ES-I3 (cell line): ENCODE data around the gene BLCAP.
"Not testable (repeated sequence)": the region's sequence is repeated elsewhere in the genome, so short reads cannot be mapped to it uniquely, and the experiment has no call there.

Experiments
- H3K36me3 ChIP-seq: 2 replicates; pipeline ENCODE4 v1.6.1; 2013; ENCODE audit warnings: mild to moderate bottlenecking, low read length, control low read depth, moderate library complexity; ENCODE audit not compliant: insufficient read depth
- H3K4me1 ChIP-seq: 2 replicates; pipeline ENCODE4 v1.6.1; 2013; ENCODE audit warnings: mild to moderate bottlenecking, control low read depth, low read length; ENCODE audit not compliant: insufficient read depth
- H3K9ac ChIP-seq: 2 replicates; pipeline ENCODE4 v1.6.1; 2013; ENCODE audit warnings: low read depth, mild to moderate bottlenecking, low read length, moderate library complexity
- H3K9me3 ChIP-seq: 2 replicates; pipeline ENCODE4 v1.6.1; 2013; ENCODE audit warnings: mild to moderate bottlenecking, low read length, moderate library complexity; ENCODE audit not compliant: control insufficient read depth, insufficient read depth

BLCAP gene

DNA sequence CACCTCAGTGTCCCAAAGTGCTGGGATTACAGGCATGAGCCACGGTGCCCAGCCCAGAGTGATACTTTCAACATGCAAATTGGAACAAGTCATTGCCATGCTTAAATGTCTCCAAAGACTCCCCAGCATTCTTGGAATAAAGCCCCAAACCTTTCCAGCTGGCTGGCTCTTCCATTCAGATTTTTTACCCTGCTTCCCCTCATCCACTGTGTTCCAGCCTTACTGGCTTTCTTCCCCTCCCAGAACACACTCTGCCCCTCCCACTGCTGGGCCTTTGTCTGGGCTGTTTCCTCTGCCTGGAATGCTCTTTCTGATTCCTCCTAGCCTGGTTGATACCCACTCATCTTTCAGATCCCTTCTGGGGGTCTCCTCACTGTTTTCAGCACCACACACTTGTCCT is 46.8 kb downstream of the BLCAP start:
- no peaks in the 10 kb centered on the region; the same call in 1 of the 2 replicates for H3K36me3 ChIP-seq
- no peaks in the 10 kb centered on the region for H3K4me1 ChIP-seq
- H3K9ac ChIP-seq: no peak overlapping the region
- H3K9me3 ChIP-seq: no peaks in the 10 kb centered on the region

- Histone ChIP-seq H3K36me3 (no peaks in the 10 kb centered on the region; the same call in 1 of the 2 replicates), H3K9ac (no peak overlapping the region), H3K4me1 (no peaks in the 10 kb centered on the region), H3K9me3 (no peaks in the 10 kb centered on the region)
Observed at GRCh38 chr20:37479925-37480691, 47.6 kb downstream of the BLCAP start.

- H3K9ac ChIP-seq: no peak overlapping the region
- no peaks in the 10 kb centered on the region; the same call in 1 of the 2 replicates for H3K36me3 ChIP-seq
- H3K9me3 ChIP-seq: no peaks in the 10 kb centered on the region
- H3K4me1 ChIP-seq: no peaks in the 10 kb centered on the region
Observed at GRCh38 chr20:37479266-37479665, 48.4 kb downstream of the BLCAP start.

- no peaks in the 10 kb centered on the region for H3K4me1 ChIP-seq
Observed at GRCh38 chr20:37477041-37477440, 50.6 kb downstream of the BLCAP start.

GRCh38 chr20:37475252-37475651 is 52.4 kb downstream of the BLCAP start:
- H3K4me1 ChIP-seq: no peaks in the 10 kb centered on the region
- no peak overlapping the region for H3K9ac ChIP-seq
- no peaks in the 10 kb centered on the region for H3K9me3 ChIP-seq
- no peaks in the 10 kb centered on the region for H3K36me3 ChIP-seq

More at GRCh38 chr20:37477041-37477440, 50.6 kb downstream of the BLCAP start:
- H3K9ac ChIP-seq: no peak overlapping the region
- no peaks in the 10 kb centered on the region; the same call in 1 of the 2 replicates for H3K36me3 ChIP-seq
- no peaks in the 10 kb centered on the region for H3K9me3 ChIP-seq

DNA sequence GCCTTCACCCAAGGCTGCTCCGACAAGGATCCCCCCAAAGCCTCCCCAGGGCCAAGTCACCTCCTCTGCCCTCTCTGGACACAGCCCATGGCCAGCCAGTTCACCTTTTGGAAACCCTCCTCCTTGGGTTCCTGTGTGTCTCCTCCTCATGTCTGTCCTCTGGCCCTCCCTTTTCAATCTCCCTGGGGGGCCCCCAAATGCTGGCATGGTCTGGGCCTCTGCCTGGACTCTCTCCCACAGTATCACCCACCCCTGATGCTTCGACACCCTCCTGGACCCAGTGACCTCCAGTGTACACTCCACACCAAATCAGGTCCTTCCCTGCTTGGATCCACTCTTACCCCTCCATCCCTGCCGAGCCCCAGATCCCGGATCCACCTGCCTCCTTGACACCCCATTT is 53.3 kb downstream of the BLCAP start:
- no peaks in the 10 kb centered on the region for H3K36me3 ChIP-seq
- H3K4me1 ChIP-seq: no peaks in the 10 kb centered on the region
- no peak overlapping the region for H3K9ac ChIP-seq
- H3K9me3 ChIP-seq: no peaks in the 10 kb centered on the region

DNA sequence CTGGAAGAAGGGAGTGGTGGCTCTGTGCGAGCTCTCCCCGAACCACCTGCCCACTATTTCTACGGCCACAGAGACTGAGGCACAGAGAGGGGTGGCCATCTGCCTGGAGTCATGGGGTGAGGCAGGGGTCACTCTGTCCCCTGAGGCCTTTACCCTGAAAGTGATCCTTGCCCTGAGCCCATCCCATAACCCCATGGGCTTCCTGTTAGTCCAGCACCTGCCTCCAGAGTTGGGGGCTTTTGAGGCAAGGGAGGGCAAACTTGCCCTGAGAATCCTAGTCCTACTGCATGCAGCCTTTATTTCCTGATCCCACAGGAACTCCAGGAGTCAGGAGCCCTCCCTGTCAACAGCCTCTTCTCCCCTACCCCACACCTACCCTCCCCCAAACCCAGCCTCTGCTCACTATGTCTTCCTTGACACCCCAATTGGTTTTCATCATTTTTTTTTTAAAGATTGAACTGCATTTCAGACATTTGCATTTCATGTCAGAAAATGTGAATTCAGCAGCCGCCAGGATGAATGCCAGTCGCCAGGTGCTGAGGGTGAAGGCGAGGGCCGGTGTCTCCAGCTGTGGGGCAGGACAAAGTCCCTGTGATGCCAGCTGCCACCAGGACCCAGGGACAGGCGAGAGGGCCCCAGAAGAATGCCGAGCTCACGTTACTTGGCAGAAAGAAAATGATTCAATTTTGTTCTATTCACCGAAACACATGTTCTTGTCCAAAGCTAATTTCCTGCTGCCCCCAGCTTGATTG is 54.3 kb downstream of the BLCAP start:
- Histone ChIP-seq H3K9me3 (no peaks in the 10 kb centered on the region), H3K4me1 (no peaks in the 10 kb centered on the region), H3K36me3 (no peaks in the 10 kb centered on the region), H3K9ac (no peak overlapping the region)

DNA sequence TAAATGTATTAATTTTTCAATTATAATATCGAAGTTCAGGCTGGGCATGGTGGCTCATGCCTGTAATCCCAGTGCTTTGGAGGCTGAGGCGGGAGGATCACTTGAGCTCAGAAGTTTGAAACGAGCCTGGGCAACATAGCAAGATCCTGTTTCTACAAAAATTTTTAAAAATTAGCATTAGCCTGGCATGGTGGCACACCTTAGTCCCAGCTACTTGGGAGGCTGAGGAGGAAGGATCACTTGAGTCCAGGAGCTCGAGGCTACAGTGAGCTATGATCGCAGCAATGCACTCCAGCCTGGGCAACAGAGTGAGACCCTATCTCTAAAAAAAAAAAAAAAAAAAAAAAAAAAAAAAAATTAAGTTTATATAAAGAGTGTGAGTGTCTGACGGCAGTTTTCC is 55.2 kb downstream of the BLCAP start:
- H3K9me3 ChIP-seq, H3K4me1 ChIP-seq, H3K9ac ChIP-seq, H3K36me3 ChIP-seq: not testable (repeated sequence)

DNA sequence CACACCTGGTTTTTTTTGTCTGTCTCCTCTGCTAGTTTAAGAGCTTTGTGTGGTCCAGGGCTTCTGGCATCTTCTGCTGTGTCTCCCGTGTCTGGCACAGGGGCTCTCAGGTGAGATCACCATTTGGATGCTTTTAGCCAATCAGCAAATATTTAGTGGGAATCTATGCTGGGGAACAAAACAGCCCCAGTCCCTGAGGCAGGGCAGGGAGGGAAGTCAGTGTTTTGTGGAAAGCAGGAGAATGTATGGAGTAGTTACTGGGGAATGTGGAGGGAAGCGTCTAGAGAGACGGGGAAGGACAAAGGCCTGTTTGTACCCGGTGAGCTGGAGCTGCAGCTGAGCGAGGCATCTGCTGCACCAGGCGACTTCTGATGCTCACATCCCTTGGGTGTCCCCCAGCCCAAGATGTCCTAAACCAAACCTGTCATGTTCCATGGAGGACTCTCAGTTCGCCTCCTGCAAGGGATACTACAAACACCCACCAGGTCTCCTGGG is 55.9 kb downstream of the BLCAP start:
- H3K9ac ChIP-seq: no peak overlapping the region
- H3K36me3 ChIP-seq: no peaks in the 10 kb centered on the region
- H3K4me1 ChIP-seq: no peaks in the 10 kb centered on the region
- H3K9me3 ChIP-seq: no peaks in the 10 kb centered on the region

GRCh38 chr20:37470190-37470589 is 57.5 kb downstream of the BLCAP start:
- not testable (repeated sequence) for H3K9ac ChIP-seq, H3K36me3 ChIP-seq, H3K4me1 ChIP-seq, H3K9me3 ChIP-seq

DNA sequence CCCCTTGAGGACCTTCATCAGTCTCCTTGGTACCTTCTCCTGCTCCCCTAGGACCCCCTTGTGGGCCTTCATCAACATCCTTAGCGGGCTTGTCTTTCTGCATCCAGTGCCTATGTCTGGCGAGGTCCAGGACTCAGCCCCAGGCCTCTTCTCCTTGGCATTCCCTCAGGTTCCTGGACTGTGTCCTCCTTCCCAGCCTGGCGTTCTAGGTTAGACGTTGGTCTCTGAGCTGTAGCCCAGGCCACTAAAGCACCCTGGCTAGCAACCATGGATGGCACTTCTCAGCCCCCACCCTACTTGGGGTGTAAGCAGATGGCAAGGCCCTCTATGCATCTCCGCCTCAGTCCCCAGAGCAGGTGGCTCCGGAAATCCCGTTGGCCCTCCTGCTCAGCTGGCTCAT is 58.1 kb downstream of the BLCAP start:
- Histone ChIP-seq H3K4me1 (no peaks in the 10 kb centered on the region), H3K9ac (no peak overlapping the region), H3K9me3 (no peaks in the 10 kb centered on the region), H3K36me3 (no peaks in the 10 kb centered on the region)

DNA sequence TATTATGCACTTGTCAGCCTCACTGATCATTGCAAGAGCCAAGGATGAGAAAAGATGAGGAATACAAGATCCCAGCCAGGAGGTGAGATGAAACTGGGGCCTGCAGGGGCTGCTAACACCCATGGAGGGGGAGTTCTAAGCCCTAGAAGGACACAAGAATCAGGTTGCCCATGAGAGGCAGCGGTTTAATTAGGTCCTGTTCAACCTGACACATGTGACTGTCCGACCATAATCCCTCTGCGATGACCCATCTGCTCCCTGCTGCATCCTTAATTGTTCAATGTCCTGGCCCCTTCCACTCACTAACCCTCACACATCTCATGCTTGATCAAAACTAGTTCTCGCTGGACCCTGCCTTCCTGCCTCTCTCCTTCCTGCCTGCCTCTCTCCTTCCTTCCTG is 58.8 kb downstream of the BLCAP start:
- Histone ChIP-seq H3K9me3 (no peaks in the 10 kb centered on the region), H3K36me3 (no peaks in the 10 kb centered on the region), H3K4me1 (no peaks in the 10 kb centered on the region), H3K9ac (no peak overlapping the region)
